HG03139 (cell line): Measurements from ENCODE around the gene CBLL1.
A peak's percentile ranks its signal among the peaks of the same experiment; 100 is the strongest.

Experiments used
- ATAC-seq: cut with Tn5 transposase; IDR thresholded peaks from one replicate; pipeline ENCODE4 v1.9.1; 2021; ENCODE audit not compliant: unreplicated experiment

The CBLL1 gene

DNA sequence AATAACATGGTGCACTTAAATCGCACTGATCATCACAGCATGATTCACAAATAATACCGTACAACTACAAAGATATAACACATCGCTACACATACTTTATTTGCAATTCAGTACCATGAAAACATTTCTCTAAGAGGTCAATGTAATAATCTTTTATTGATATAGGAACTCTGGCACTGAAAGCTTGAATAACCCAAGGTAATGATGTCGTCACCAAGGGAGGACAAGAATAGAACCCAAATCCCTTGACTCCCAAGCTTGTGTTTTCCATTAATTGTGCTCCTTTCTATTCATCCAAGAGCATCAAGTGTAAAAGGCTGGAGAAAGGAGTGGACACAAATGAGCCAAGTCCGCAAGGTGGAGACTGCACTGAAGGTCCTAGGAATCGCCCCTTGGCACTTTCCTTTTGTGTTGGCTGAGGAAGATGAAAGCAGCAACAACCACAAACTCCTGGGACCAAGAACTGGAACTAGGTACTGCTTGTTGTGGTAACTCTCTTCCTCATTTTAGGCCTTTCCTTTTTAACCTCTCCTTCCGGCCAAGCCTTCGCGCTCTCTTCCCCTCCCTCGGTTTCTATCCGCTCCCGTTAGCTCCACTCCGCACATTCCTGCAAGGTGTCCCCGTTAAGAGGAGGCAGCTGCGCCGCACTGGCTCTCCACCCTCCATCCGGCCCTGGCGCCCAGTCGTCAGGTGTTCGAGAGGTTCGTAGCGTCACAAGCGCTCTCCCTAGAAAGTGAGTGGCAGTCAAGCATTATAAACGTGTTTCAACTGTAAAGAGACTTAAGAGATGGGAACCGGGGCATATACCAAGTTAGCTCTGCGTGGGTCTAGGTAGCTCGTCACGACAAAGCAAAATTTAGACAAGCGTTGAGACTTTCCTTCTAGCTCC is 1.0 kb upstream of the CBLL1 start:
- peak; percentile 25 for ATAC-seq

DNA sequence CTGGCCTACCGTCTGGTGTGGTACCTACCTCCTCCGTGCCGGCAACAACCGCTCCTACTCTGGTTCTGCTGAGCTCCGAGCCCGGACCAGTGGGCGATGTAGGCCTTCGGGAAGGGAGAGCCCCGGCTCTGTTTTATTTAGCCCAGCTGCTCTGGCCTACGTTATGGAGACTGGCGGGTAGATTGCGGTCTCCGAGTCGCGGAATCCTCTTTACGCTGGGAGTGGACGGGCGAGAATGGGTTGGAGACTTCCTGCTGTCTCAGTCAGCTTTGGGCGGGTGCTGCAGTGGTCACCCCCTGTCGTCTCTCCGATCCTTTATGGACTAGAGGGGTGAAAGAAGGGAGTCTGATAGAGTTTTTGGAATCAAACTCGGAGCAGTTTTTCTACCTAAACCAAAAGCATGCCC is 406 bp downstream of the CBLL1 start:
- peak; percentile 25 for ATAC-seq

DNA sequence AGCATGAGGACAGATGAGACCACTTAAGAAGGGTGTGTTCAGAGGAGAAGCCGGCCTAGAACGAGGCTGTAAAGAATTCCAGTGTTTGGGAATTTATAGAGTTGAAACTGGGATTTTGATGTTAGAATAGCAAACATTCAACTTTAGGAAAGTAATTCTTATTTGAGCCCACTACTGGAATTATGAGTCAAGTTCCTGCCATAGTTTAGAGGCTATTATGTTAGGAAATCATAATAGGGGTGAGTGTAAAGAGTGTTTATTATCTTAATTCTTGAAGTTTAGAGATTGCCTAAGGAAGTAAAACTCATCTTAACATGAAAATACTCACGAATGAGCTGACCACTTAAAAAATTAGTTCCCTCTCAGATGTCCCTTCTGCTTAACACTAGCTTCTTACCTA is 2.1 kb downstream of the CBLL1 start:
- no peak for ATAC-seq

DNA sequence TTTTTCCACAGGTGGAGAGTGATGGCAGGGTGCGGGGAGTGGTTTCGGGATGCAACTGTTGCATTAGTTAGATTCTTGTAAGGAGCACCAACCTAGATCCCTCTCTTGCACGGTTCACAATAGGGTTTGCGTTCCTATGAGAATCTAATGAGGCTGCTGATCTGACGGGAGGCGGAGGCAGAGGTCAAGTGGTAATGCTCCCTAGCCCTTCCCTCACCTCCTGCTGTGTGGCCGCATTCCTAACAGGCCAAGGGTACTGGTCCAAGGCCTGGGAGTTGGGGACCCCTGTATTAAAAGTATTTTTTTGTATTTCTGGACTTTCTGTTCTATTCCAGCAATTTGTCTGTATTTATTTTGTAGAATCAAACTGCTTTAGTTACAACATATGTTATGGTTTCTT is 7.2 kb downstream of the CBLL1 start:
- ATAC-seq = no peak

DNA sequence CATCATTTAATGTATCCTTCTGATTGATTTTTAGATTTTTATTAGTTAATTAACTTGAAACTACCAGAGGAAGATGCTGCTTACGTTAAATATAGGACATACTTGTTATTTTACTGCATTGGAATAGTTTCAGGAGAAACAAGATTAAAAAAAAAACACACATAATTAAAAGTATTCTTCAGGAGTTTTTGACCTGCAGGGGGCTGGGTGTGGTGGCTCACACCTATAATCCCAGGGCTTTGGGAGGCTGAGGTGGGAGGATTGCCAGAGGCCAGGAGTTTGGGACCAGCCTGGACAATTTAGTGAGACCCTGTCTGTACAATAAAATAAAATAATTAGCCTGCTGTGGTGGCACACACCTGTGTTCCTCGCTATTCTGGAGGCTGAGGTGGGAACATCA is 10.7 kb downstream of the CBLL1 start:
- ATAC-seq = no peak

- ATAC-seq = no peak
These were observed 14.7 kb downstream of the CBLL1 start for GRCh38 chr7:107758667-107759066.

GRCh38 chr7:107767391-107767790 is 23.4 kb downstream of the CBLL1 start:
- ATAC-seq = no peak

DNA sequence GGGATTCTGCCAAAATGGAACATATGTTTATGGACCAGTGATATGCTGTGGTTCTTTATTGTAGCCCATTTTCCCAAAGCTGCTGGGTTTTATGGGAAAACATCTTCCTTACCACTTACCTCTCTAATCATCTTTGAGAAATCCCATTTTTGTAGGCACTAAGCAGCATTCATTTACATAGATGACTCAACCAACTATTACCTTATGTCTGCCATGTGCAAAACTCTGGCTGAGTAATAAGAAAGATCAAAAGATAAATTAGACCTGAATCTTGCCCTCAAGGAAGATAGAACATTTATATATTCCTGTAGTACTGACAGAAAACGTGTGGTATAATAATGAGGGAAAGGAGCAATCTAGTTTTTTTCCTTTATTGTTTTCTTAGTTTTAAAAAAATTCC is 24.3 kb downstream of the CBLL1 start:
- no peak for ATAC-seq

GRCh38 chr7:107773027-107773426 is 29.1 kb downstream of the CBLL1 start:
- ATAC-seq = no peak

GRCh38 chr7:107777702-107778101 is 33.8 kb downstream of the CBLL1 start:
- no peak for ATAC-seq

GRCh38 chr7:107778283-107778682 is 34.3 kb downstream of the CBLL1 start:
- ATAC-seq = no peak

GRCh38 chr7:107779647-107780099 is 35.7 kb downstream of the CBLL1 start:
- no peak for ATAC-seq

GRCh38 chr7:107782374-107782773 is 38.4 kb downstream of the CBLL1 start:
- ATAC-seq = no peak

DNA sequence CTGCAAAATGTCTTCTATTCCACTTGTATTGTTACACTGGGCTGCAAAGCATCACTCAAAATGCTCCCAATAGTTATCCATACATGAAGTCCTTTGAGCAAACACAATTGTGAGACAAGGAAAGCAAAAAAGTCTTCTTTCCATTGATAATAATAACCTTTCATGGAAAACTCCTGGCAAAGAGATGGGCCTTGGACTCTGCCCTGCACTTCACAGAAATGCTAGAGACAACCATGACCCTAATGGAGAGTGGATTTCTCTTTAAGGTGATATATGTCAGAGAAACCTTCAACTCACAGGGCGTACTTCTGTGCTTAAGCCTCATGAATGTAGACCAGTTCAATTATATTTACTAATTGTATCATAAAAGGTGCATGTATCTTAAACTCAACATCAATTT is 39.7 kb downstream of the CBLL1 start:
- no peak for ATAC-seq

DNA sequence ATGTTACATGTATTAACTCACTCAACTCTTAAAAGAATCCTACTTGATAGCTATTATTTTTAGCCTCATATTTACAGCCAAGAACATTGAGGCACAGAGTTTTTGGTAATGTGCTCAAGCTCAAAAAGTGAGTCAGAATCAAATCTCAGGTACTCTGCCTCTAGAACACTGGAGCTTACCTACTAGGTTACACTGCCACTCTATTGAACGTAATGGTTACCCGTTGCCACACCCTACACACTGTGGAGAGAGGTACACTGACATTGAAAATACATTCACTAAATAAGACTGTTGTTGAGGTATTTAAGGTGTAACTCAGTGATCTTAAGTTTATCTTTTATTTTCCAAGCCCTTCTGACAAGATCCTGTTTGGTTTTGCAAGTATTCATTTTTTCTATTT is 41.2 kb downstream of the CBLL1 start:
- no peak for ATAC-seq

- no peak for ATAC-seq
These were observed 42.0 kb downstream of the CBLL1 start for GRCh38 chr7:107785926-107786325.

- no peak for ATAC-seq
These were observed 44.3 kb downstream of the CBLL1 start for GRCh38 chr7:107788216-107788615.

GRCh38 chr7:107788662-107789061 is 44.7 kb downstream of the CBLL1 start:
- no peak for ATAC-seq

- no peak for ATAC-seq
These were observed 45.7 kb downstream of the CBLL1 start for GRCh38 chr7:107789647-107790046.

- no peak for ATAC-seq
These were observed 48.4 kb downstream of the CBLL1 start for GRCh38 chr7:107792364-107792763.

DNA sequence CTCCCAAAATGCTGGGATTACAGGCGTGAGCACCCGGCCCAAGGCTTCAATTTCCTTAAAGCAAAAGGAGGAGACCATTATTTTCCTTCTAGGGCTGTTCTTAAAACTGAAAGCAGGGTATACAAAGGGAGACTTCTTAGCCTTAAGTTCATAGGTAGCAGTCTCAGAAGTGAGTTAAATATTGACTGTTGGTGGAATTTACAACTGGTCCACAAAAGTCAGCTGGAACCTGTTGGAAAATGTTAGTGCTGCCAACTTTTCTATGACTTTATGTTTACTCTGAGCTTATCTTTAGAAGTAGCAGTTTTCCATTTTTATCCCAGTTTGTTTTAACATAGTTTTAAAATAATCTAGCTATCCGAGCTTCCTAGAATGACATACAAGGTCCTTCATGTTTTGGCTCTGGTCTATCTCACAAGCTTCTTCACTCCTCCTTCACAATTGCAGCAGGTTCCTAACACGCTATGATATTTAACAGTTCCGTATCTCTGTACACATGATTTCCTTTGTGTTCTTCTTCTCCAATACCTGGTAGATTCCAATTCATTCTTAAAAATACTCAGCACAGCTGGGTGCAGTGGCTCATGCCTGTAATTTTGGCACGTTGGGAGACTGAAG is 55.8 kb downstream of the CBLL1 start:
- no peak for ATAC-seq

- ATAC-seq = no peak
These were observed 59.2 kb downstream of the CBLL1 start, which contains the start of gene SLC26A3 for GRCh38 chr7:107803009-107803610. Gene SLC26A3 (minus strand): TSS chr7:107803223. CDS start chr7:107794509, 8,714 bp downstream.
